ENCODE data around the gene TMEM164.
A peak's percentile ranks its signal among the peaks of the same experiment; 100 is the strongest.

TMEM164 gene

GRCh38 chrX:110081740-110082139 is 78.8 kb downstream of the TMEM164 start:
- DNase-seq = no peak

- DNase-seq = no peak
Measured at GRCh38 chrX:110082161-110082560, 79.2 kb downstream of the TMEM164 start.

GRCh38 chrX:110086162-110086915 is 83.4 kb downstream of the TMEM164 start:
- no peak for DNase-seq

DNA sequence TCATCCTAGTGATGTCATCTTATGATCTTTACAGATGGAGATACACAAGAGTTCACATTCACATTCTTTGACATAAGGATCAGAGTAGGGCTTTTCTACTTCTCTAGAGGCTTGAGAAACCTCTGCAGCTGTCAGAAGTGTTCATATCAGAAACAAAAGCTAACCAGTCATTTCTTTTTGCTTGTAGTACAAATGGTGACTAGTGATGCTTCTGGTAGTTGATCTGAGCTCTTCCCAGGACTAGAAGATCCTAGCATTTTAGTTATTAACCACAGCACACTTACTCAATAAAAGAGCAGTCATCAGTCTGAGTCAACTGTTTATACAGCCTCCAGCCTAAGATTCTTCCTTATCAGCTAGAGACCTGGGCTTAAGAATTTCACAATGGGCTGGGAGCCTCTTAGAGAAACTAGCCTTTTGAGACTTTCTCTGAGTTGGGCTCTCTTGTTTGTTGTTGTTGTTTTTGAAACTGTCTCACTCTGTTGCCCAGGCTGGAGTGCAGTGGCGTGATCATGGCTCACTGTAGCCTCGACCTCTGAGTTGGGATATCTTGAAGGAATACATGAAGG is 84.1 kb downstream of the TMEM164 start:
- DNase-seq = no peak

DNA sequence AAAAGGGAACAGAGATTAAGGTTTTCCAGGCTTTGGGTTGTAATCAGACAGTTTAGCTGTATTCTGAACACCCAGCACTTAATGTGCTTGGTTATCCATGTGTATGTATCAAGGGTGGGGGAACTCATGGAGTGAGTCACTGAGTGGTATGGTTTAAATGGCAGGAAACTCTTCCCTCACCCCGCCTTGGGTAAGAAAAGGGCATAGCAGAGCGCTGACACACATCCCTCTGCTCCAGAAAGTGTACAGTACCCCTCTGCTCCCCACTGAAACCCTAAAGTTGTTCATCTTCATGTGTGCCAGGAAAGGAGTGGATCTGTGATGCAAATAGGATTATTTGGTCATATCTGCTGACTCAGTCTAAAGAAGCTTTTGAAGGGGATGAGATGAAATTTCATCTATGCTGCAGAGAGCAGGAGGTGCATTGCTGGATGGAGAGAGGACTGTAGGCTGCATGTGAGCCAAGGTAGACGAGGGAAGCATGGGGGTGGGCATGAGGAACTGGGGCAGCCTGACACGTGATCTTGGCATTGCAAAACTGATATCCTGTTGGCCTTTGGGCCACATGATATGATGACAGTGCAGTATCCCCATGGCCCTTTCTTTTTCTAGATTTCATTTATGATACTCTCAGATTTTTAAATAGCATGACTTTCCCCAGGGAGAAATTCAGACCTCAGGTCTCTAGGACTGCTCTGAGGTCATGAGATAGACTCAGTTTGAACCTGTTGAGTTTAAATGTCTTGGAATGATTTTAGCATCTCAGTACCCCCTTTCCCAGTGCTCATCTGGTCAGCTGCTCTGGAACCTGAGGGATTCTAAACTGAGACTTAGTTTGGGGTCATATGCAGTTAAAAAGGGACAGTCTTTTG is 84.8 kb downstream of the TMEM164 start:
- DNase-seq = no peak

DNA sequence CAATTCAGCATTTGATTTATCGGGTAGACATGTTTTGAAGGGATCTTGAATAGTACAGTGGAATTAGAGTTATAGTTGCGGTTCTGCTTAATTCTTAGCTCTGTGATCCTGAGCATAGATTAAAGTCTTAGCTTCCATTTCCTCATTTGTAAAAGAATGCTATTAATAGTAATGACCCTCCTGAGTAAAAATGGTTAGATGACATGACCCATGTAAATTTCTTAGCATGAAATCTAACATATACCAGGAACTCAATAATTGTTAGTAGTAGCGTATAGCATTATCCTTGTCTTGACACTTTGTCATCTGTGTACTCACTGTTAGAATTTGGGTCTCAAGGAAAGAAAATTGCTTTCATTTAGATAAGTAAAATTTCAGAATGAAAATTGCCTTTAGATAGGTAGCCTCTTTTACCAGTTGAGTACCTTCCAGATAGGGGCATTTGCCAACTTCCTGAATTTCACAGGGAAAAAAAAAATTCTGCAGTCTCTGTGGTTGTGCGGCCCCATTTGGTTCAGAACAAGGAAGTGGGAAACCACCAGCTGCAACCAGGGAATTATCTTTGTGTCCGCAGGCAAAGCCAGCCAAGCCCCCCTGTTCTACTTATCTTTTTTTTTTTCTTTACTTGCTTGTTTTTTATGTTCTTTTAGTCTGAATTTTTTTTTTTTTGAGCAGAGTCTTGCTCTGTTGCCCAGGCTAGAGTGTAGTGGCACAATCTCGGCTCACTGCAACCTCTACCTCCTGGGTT is 86.9 kb downstream of the TMEM164 start:
- DNase-seq = no peak

GRCh38 chrX:110097920-110098319 is 95.0 kb downstream of the TMEM164 start:
- DNase-seq = no peak

- no peak for DNase-seq
Measured at GRCh38 chrX:110103344-110103743, 100.4 kb downstream of the TMEM164 start.

DNA sequence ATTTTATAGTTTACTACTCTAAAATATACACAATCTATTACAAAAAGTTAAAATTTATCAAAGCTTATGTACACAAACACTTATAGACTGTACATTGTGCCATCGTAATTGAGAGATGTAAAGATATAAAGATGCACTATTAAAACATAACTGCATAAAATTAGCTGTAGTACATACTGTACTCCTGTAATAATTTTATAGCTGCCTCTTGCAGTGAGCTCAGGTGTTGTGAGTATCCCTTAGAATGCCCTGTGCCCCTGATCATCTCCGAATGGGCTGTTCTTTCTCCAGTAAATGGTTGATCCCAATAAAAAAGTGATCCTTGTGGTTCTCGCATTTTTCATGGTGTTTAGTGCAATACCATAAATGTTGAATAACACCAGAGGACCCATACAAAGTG is 101.2 kb downstream of the TMEM164 start:
- DNase-seq = no peak

- DNase-seq = no peak
Measured at GRCh38 chrX:110108381-110108821, 105.5 kb downstream of the TMEM164 start.

DNA sequence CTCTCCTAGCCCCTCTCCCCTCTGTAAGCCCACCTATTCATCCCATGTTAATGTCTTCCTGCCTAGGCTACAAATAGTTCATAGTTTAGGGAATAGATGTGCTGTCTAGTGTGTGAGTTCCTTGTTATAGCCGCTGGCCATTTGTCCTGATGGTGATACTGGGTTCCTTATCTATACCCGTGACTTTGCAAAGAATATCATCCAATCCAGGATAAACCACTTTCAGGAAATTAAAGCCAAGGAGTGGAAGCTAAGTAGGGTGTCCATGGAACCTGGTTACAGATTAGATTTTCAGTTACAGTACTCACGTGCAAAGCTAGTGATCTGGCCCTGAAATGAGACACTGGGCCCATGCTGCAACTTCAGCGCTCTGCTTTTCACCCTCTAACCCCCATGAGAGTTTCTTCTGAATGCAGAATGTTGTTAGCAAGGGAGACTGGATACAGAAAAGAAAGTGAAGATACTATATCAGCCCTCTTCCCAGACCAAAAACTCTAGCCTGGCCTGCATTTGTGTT is 111.4 kb downstream of the TMEM164 start:
- DNase-seq = no peak

GRCh38 chrX:110116066-110116980 is 113.4 kb downstream of the TMEM164 start:
- DNase-seq = no peak

DNA sequence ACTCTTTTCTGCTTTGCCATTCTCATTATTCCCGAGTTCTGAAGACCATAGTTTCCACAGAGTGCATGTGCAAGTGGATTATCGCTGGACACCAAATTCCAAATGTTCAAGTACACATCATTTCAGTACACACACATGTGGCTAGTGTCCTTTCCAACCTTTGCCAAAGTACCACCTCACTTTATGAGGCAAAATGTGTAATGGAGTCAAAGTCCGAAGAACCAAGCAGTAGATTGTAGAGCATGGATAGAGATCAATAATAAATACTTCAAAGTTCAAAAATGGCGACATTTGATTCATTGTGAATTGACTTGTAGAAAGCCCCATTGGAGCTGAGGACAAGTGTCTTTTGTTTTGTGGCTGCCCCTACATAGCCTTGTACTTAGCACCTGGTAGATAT is 115.6 kb downstream of the TMEM164 start:
- DNase-seq = no peak

- DNase-seq = no peak
Measured at GRCh38 chrX:110119480-110119879, 116.6 kb downstream of the TMEM164 start.

DNA sequence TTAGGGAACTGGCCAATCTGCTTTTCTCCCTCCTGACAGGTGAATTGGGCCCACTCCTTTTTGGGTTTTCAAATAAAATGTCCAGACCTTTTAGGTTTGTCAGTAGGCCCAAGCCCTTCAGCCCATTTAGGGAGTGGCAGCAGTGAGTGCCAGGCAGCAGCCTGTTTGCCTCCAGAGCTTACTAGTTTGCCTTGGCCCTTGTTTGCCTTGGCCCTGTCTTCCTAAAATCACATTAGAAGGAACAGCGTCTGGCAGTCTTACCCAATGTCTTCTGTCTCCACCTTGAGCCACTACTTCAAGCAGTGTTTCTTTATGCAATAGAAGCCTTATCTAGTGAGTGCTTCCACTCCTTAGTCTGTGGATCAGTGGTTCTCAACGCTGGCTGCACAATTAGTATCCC is 117.1 kb downstream of the TMEM164 start:
- no peak for DNase-seq

GRCh38 chrX:110123331-110123782 is 120.4 kb downstream of the TMEM164 start:
- DNase-seq = no peak

DNA sequence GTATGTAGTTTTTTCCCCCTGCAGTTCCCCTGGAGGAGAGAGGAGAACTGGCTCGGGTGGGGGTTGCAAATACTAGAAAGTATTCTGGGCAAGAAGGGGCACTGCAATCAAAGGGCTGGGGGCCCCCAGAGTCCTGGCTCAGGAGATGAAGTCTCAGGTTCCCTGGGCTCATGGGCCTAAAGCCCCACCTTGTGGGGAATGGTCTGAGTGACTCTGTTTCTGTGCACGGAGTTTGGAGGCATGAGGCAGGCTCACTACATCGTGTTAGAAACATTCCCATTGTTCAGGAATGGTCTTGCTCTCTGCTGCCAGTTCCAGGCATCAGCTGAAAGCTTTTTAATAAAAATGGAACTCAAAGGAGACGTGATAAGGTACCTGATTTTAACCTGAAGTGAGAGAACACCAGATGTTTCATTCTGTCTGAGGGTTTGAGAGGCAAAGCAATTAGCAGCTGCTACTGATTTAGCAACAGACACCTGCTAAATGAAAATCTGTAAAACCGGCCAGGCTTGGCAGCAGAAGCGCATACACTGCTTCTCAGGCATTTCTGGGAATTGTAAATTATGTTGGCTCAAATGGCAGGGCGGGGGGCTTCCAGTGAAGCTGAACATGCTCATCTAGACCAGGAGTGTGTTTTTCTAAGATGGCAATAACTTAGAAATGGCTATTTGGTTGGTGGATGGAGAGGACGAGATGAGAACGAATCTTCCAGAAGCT is 122.7 kb downstream of the TMEM164 start:
- DNase-seq = no peak

DNA sequence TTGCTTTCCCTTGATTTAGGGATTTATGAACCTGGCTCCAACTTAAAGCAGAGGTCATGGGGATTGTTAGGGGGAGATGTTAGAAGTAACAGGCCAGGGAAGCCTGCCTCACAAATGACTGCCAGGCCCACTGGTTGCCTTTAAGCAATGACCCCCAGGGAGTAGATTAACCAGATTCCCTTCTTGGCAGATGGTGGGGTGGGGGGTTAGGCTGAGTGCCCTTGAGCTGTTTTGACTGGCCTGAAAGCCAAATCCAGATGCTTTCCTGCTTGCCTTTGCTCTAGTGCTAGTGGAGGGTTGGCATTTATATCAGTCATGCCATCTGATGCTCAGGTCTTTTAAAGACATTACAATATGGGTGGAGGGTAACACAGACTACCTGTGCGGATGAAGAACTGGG is 128.1 kb downstream of the TMEM164 start:
- no peak for DNase-seq

DNA sequence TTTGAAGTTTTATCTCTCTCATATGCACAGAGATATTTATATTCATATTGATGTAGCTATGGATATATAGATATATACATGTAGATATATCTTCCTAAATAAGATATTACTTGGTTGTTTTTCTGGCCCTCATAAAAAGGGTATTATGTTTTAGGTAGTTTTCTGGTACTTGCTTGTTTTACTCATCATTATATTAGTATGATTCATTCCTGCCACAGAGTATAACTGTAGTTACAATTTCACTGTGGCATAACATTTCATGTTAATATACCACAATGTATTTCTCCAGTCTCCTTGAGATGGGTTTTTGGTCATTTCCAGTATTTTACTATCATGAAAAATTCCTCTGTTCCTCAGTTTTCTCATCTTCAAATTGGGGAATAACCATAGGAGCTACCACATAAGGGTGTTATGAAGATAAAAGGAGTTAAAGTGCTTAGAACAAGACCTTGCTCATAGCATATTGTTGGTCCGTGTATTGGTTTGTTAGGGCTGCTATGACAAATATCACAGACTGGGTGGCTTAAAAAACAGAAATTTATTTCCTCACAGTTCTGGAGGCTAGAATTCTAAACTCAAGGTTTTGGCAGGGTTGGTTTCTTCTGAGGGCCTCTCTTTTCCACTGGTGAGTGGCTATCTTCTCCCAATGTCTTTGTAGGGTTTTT is 129.7 kb downstream of the TMEM164 start:
- peak in 1 of 5 donors; percentile 24 for DNase-seq

DNA sequence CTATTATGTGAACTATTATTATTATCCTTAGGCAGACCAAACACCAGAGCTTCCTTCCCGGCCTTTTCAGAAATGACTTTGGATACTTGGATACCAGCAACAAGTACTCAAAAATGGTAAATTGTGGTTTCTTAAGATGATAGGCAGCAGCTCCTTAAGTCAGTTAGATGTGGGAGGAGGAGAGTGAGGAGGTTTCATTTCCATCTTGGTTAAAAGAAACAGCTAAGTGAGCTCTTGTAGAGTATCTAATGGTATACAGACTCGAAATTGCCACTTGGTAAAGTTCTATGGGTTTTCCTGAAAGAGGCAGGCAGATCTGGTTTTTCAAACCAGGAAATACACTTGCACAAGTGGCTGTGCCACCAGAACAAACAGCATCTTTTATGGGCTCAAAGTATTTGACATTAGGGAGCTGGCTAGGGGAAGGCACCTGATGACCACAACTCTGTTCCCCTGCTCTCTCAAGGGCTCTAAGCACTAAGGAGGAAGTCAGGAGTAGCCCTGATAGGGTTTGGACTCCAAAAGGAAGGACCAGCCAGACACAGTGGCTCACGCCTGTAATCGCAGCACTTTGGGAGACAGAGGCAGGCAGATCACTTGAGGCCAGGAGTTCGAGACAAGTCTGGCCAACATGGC is 130.9 kb downstream of the TMEM164 start:
- DNase-seq = peak in 1 of 5 donors; percentile 22

Measured in T-helper 1 cell (primary cell).